ENCODE measurements around the gene EMCN. TPM values are rescaled to one million over a fixed set of nuclear protein-coding genes. Genes with fewer than 3 reads are reported as not detected.

The EMCN gene
- total and polyA plus RNA-seq, 2 of the 8 experiments (the other 6 are each of a cell fraction or from before 2014, with no cell fraction given), result not detected

GRCh38 chr4:100450449-100450848, 67.4 kb downstream of the EMCN start (continued):
- TF ChIP-seq CHD7 (IDR thresholded peaks at IDR 0.05; ENCODE audit: insufficient replicate concordance, low read length) (no peak), KDM5A (IDR thresholded peaks at IDR 0.05; ENCODE audit: low read length) (no peak), RAD21 (IDR thresholded peaks at IDR 0.05 in 1 of 2, conservative IDR thresholded peaks at IDR 0.05 in 1 of 2; ENCODE audit: low read depth in 2 of 2, low read length in 2 of 2) (no peak), ATF3 (IDR thresholded peaks at IDR 0.05; ENCODE audit: insufficient read depth, low read depth, low read length) (no peak), SAP30 (IDR thresholded peaks at IDR 0.05; ENCODE audit: insufficient read depth, insufficient replicate concordance, low read length) (no peak), CREB1 (IDR thresholded peaks at IDR 0.05) (no peak), HDAC6 (IDR thresholded peaks at IDR 0.05; ENCODE audit: low read depth, low read length) (no peak), SIRT6 (IDR thresholded peaks at IDR 0.05; ENCODE audit: low read length) (no peak), RXRA (IDR thresholded peaks at IDR 0.05; ENCODE audit: insufficient read depth, low read depth, low read length) (no peak), GTF2F1 (IDR thresholded peaks at IDR 0.05; ENCODE audit: borderline replicate concordance, low read depth, low read length) (no peak), TBP (IDR thresholded peaks at IDR 0.05; ENCODE audit: low read depth, low read length) (no peak)
